Memory B cell (primary cell): ENCODE measurements around the gene HHATL.

Experiments
- ATAC-seq: fragments of 150-1000 bp; cut with Tn5 transposase; 2 replicates; pipeline ENCODE4 v1.10.0; 2021; ENCODE audit warnings: low read depth, mild to moderate bottlenecking, moderate library complexity
- DNase-seq, 2 donors: peaks; one replicate each; pipeline ENCODE4 v3.0.0; 2022; ENCODE audit warnings: low spot score in 2 of 2
- H3K27ac Mint-ChIP-seq: one replicate; pipeline ENCODE4 v1.8.0; 2022; ENCODE audit warnings: mild to moderate bottlenecking, moderate library complexity, mixed read lengths
- H3K27me3 Mint-ChIP-seq: one replicate; pipeline ENCODE4 v1.8.0; 2022; ENCODE audit warnings: mixed read lengths
- H3K36me3 Mint-ChIP-seq: one replicate; pipeline ENCODE4 v1.8.0; 2022; ENCODE audit warnings: mild to moderate bottlenecking, mixed read lengths
- H3K4me1 Mint-ChIP-seq: one replicate; pipeline ENCODE4 v1.8.0; 2022; ENCODE audit warnings: mixed read lengths
- H3K4me3 Mint-ChIP-seq: one replicate; pipeline ENCODE4 v1.8.0; 2022; ENCODE audit warnings: mild to moderate bottlenecking, moderate library complexity, mixed read lengths
- H3K9me3 Mint-ChIP-seq: one replicate; pipeline ENCODE4 v1.8.0; 2022; ENCODE audit warnings: mixed read lengths

Gene HHATL

DNA sequence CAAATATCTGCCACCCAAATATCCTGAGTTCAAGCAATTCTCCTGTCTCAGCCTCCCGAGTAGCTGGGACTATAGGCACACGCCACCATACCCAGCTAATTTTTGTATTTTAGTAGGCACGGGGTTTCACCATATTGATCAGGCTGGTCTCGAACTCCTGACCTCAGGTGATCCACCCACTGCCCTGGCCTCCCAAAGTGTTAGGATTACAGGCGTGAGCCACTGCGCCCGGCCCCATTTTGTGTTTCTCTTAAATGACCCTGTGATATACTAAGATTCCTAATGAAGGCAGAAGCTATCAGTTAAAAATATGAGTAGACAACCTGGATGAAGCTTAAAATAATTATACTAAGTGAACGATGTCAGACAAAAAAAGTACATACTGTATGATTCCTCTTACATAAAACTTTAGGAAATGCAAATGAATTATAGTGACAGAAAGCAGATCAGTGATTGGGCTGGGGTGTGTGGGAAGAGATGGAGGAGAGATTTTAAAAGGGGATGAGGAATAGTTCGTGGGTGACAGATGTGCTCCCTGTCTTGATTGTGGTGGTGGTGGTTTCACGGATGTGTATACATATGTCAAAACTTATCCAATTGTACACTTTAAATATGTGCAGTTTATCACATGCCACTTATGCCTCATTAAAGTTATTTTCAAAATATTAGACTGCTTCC is 21.1 kb downstream of the HHATL start:
- ATAC-seq: no peak
- Mint-ChIP-seq H3K36me3 (peaks cover 4% of the 10 kb centered on the region), H3K27ac (no peak overlapping the region), H3K4me3 (no peak overlapping the region), H3K27me3 (peaks cover 19% of the 10 kb centered on the region), H3K9me3 (peaks cover 11% of the 10 kb centered on the region), H3K4me1 (peaks cover 2% of the 10 kb centered on the region)
- no peak for DNase-seq

- H3K36me3 Mint-ChIP-seq: peaks cover 4% of the 10 kb centered on the region
- no peak overlapping the region for H3K27ac Mint-ChIP-seq
- no peak for ATAC-seq
- DNase-seq: no peak
- H3K27me3 Mint-ChIP-seq: peaks cover 16% of the 10 kb centered on the region
- peaks cover 11% of the 10 kb centered on the region for H3K9me3 Mint-ChIP-seq
- no peak overlapping the region for H3K4me3 Mint-ChIP-seq
- H3K4me1 Mint-ChIP-seq: peaks cover under 1% of the 10 kb centered on the region
Measured at GRCh38 chr3:42680806-42681205, 21.8 kb downstream of the HHATL start.

GRCh38 chr3:42680271-42680670 is 22.3 kb downstream of the HHATL start:
- Mint-ChIP-seq H3K27me3 (peaks cover 15% of the 10 kb centered on the region), H3K27ac (no peak overlapping the region), H3K9me3 (peaks cover 11% of the 10 kb centered on the region), H3K36me3 (peaks cover 4% of the 10 kb centered on the region), H3K4me3 (no peak overlapping the region), H3K4me1 (no peaks in the 10 kb centered on the region)
- DNase-seq (no peak), ATAC-seq (no peak)

DNA sequence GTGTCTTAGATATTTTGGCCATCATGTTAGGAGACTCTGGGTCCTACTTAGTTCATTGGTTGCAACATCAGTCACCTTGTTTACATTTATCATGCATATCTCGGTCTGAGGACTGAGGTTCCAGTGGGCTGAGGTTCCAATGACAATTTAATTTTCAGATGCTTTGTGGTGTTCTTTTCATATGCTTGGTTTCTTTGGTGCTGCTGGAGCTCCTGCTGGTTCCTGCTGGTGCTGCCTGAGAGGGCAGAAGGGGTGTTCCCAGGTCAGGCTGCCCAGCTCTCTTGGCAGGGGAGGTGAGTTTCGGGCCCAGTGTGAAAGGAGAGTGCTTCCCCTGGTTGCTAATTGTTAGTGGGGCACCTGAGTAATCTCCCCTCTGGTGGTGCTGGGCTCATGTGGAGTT is 24.2 kb downstream of the HHATL start:
- no peaks in the 10 kb centered on the region for H3K4me1 Mint-ChIP-seq
- peaks cover 11% of the 10 kb centered on the region for H3K9me3 Mint-ChIP-seq
- ATAC-seq (no peak), DNase-seq (no peak)
- peaks cover 4% of the 10 kb centered on the region for H3K36me3 Mint-ChIP-seq
- H3K27me3 Mint-ChIP-seq: peaks cover 13% of the 10 kb centered on the region
- no peak overlapping the region for H3K27ac Mint-ChIP-seq
- no peak overlapping the region for H3K4me3 Mint-ChIP-seq

GRCh38 chr3:42675909-42676308 is 26.7 kb downstream of the HHATL start:
- H3K4me1 Mint-ChIP-seq: no peaks in the 10 kb centered on the region
- peaks cover 6% of the 10 kb centered on the region for H3K27me3 Mint-ChIP-seq
- H3K27ac Mint-ChIP-seq: no peak overlapping the region
- H3K9me3 Mint-ChIP-seq: peaks cover 11% of the 10 kb centered on the region
- ATAC-seq: no peak
- no peak overlapping the region for H3K4me3 Mint-ChIP-seq
- no peak for DNase-seq
- H3K36me3 Mint-ChIP-seq: peaks cover 4% of the 10 kb centered on the region

DNA sequence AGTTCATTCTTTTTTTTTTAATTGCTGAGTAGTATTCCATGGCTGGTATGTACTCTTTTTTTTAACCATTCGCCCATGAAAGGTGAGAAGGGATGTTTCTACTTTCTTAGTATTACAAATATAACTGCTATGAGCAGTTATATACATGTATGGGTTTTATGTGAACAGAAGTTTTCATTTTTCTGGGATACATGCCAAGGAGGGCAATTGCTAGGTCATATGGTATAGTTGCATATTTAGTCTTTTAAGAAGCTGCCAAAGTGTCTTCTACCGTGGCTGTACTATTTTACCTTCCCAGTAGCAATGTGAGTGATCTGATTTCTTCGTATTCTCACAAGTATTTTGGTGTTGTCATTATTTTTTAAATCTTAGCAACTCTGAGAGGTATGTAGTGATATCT is 28.5 kb downstream of the HHATL start:
- peaks cover 6% of the 10 kb centered on the region for H3K27me3 Mint-ChIP-seq
- H3K9me3 Mint-ChIP-seq: peaks cover 11% of the 10 kb centered on the region
- no peak for ATAC-seq
- H3K27ac Mint-ChIP-seq: no peak overlapping the region
- no peaks in the 10 kb centered on the region for H3K4me1 Mint-ChIP-seq
- no peak for DNase-seq
- no peak overlapping the region for H3K4me3 Mint-ChIP-seq
- peaks cover 4% of the 10 kb centered on the region for H3K36me3 Mint-ChIP-seq

DNA sequence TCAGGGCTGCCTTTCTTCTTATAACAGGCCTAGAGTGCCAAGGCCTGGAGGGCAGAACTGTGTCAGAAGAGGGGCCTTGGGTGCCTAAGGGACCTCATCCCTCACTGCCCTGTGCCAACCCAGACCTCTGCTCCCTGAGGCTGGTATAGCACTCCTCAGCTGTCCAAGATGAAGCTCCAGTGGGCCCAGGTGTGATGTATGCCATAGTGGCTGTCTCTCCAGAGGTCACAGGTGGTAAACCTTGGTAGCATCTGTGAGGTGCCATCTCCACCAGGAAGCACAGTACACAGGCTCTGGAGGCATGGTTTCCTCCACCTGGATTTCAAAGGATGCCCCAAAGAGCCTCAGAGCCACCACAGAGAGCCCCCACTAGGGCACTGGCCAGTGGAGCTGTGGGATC is 29.5 kb downstream of the HHATL start:
- ATAC-seq (no peak), DNase-seq (no peak)

DNA sequence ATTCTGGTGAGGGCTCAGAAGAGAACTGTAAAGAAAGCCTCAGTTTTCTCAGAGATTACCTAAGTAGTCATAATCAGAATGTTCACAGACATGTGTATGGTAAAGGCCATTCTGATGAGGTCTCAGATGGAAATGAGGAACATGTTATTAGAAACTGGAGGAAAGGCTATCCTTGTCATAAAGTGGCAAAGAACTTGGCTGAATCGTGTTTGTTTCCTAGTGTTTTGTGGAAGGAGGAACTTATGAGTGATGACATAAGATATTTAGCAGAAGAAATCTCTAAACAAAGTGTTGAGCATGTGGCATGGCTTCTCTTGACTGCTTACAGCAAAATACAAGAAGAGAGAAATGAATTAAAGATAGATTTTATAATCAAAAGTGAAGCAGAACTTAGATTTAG is 30.1 kb downstream of the HHATL start:
- Mint-ChIP-seq H3K9me3 (peaks cover 3% of the 10 kb centered on the region), H3K27me3 (peaks cover 2% of the 10 kb centered on the region), H3K4me3 (no peak overlapping the region), H3K36me3 (no peaks in the 10 kb centered on the region), H3K27ac (no peak overlapping the region), H3K4me1 (no peaks in the 10 kb centered on the region)
- no peak for DNase-seq
- ATAC-seq: no peak

More for the DNA sequence above, 29.5 kb downstream of the HHATL start:
- no peaks in the 10 kb centered on the region for H3K4me1 Mint-ChIP-seq
- peaks cover 2% of the 10 kb centered on the region for H3K27me3 Mint-ChIP-seq
- peaks cover 8% of the 10 kb centered on the region for H3K9me3 Mint-ChIP-seq
- H3K36me3 Mint-ChIP-seq: peaks cover 4% of the 10 kb centered on the region
- no peak overlapping the region for H3K27ac Mint-ChIP-seq
- no peak overlapping the region for H3K4me3 Mint-ChIP-seq

GRCh38 chr3:42670670-42671069 is 31.9 kb downstream of the HHATL start:
- peaks cover 2% of the 10 kb centered on the region for H3K27me3 Mint-ChIP-seq
- H3K9me3 Mint-ChIP-seq: no peaks in the 10 kb centered on the region
- H3K36me3 Mint-ChIP-seq: no peaks in the 10 kb centered on the region
- ATAC-seq (no peak), DNase-seq (no peak)
- H3K27ac Mint-ChIP-seq: no peak overlapping the region
- H3K4me3 Mint-ChIP-seq: no peak overlapping the region
- H3K4me1 Mint-ChIP-seq: no peaks in the 10 kb centered on the region

DNA sequence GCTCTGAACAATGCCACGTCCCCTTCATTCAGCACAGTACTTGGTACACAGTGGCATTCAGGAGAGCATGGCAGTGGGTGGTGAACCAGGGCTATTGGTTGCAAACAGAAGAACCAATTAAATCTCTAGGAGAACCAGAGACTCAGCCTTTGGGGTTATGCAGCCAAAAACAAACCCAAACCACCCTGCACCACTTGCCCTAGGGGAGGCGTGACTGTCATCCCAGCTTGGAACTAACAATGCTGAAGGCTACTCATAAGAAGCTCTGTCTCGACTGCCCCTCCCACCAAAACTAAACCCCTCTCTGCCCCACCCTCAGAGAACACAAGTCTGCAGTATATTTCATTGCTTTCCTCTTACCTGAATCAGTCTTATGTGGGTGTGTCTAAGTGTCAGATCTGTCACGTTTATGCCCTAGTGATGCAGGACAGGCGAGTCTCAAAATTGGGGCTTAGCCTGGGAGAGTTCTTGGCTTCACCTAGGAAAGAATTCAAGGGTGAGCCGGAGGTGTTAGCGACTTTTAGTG is 32.5 kb downstream of the HHATL start:
- DNase-seq (no peak), ATAC-seq (no peak)
- H3K36me3 Mint-ChIP-seq: no peaks in the 10 kb centered on the region
- H3K27me3 Mint-ChIP-seq: peaks cover 2% of the 10 kb centered on the region
- no peaks in the 10 kb centered on the region for H3K4me1 Mint-ChIP-seq
- no peaks in the 10 kb centered on the region for H3K9me3 Mint-ChIP-seq
- H3K27ac Mint-ChIP-seq: no peak overlapping the region
- H3K4me3 Mint-ChIP-seq: no peak overlapping the region

DNA sequence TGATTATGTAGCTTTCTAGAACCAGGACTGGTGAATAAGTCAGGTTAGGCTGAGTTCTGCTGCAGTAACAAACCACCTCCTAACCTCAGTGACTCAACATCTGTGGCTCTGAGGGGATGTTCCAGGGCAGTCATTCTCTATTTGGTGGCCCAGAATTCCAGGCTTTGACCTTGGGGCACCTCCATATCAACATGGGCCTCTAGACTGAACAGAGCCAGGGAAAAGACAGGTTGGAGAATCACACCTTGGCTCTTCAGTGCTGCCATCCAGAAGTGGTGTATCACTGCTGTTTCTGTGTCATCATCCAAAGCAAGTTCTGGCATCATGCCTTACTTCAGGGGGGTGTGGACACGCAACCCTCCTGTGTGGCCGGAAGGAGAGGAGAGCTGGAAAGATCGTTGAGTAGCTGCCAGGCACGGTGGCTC is 33.8 kb downstream of the HHATL start:
- DNase-seq (no peak), ATAC-seq (no peak)
- Mint-ChIP-seq H3K27ac (no peak overlapping the region), H3K9me3 (no peaks in the 10 kb centered on the region), H3K36me3 (no peaks in the 10 kb centered on the region), H3K4me3 (no peak overlapping the region), H3K27me3 (peaks cover 2% of the 10 kb centered on the region), H3K4me1 (peaks cover 4% of the 10 kb centered on the region)

DNA sequence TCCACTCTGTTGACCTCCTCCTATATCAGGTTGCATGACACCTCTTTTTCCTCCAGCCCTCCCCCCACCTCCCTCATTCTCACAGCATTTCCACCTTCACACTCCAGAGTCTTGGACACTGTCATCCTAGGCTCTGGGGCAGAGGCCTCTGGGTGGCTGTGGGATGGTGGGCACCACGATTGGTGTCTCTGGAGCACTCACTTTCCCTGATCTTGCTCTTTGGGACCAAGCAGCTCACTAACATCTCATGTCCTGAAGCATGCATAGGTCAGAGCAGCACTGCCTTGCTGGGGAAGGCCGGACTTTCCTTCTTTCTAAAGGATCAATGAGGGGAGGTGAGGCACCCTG is 34.2 kb downstream of the HHATL start:
- ATAC-seq (no peak), DNase-seq (no peak)
- Mint-ChIP-seq H3K36me3 (no peaks in the 10 kb centered on the region), H3K4me3 (no peak overlapping the region), H3K27ac (no peak overlapping the region), H3K4me1 (peaks cover 8% of the 10 kb centered on the region), H3K27me3 (peaks cover 2% of the 10 kb centered on the region), H3K9me3 (no peaks in the 10 kb centered on the region)

DNA sequence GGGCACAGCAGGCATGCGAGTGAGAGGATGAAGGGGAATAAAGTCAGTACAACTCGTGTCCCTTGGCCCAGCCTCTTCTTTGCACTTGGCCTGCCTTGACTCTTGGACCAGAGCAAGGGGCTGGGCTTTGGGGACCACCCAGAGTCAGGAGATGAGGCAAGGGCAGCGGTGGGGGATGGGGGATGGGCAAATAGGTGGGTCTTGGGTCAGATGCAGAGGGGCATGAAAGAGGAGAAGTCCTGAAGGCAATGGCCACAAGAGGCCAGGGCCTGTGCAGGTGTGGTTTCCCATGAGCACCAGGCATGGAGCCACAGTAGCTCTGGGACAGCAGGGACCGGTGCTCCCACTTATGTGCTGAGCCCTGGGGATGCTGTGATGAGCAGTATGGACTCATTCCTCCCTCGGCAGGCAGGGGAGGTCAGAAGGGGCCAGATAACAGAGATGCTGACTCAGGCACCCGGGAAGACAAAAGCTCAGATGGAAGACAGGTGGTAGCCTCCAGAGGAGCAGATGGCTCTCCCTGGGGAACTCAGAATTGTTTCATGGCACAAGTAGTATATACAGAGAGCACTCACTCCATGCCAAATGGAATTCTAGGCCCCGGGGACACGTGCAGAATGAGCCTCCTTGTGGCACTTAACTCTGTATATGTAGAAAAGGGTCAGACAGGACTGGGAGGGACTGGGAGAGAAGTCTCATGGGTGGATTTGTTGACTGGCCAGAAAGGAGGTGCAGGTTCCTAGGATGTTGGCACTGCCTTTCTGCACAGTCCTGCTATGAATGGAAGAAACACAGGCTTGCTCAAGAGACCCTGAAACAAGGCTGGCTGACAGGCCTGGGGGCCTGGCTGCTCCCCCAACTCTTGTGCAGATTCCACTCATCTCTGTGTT is 34.8 kb downstream of the HHATL start:
- H3K9me3 Mint-ChIP-seq: no peaks in the 10 kb centered on the region
- DNase-seq (no peak), ATAC-seq (no peak)
- no peak overlapping the region for H3K4me3 Mint-ChIP-seq
- peaks cover 2% of the 10 kb centered on the region for H3K27me3 Mint-ChIP-seq
- no peaks in the 10 kb centered on the region for H3K36me3 Mint-ChIP-seq
- no peak overlapping the region for H3K27ac Mint-ChIP-seq
- H3K4me1 Mint-ChIP-seq: peaks cover 8% of the 10 kb centered on the region

- Mint-ChIP-seq H3K4me1 (peaks cover 8% of the 10 kb centered on the region), H3K36me3 (no peaks in the 10 kb centered on the region), H3K27me3 (peaks cover 2% of the 10 kb centered on the region), H3K9me3 (no peaks in the 10 kb centered on the region), H3K4me3 (no peak overlapping the region), H3K27ac (no peak overlapping the region)
- DNase-seq (no peak), ATAC-seq (no peak)
Measured at GRCh38 chr3:42667096-42667522, 35.5 kb downstream of the HHATL start.
